Peyer's patch (tissue), 4 donors: ENCODE data around the gene ARL2BP.

Experiments
- CTCF ChIP-seq, 6 experiments: fragments of 450-650 bp in 4 of 6; fragments of 200-600 bp in 2 of 6; sonication (generic) in 1 of 6; IDR thresholded peaks; one replicate each; pipeline ENCODE4 v1.5.1; 2017 to 2019; ENCODE audit warnings: antibody characterized with exemption in 6 of 6, mild to moderate bottlenecking in 3 of 6, moderate library complexity in 1 of 6
- POLR2A ChIP-seq, 2 donors: fragments of 450-650 bp; IDR thresholded peaks; one replicate each; pipeline ENCODE4 v1.5.1; 2017; ENCODE audit warnings: antibody characterized with exemption in 2 of 2, mild to moderate bottlenecking in 2 of 2, moderate library complexity in 2 of 2

- no peak for TF ChIP-seq CTCF (IDR thresholded peaks at IDR 0.05)
- TF ChIP-seq POLR2A (IDR thresholded peaks at IDR 0.05) = no peak
These were observed 56.2 kb downstream of the ARL2BP start for GRCh38 chr16:57301126-57301817.
